Kidney epithelial cell (primary cell): ENCODE results near the gene DNAJC7. TPM values are rescaled to one million over a fixed set of nuclear protein-coding genes. Genes with fewer than 3 reads are reported as not detected.
"Not testable (repeated sequence)": the region's sequence is repeated elsewhere in the genome, so short reads cannot be mapped to it uniquely, and the experiment has no call there.

Experiments
- DNase-seq: peaks from one replicate; pipeline ENCODE4 v3.0.0-alpha.2; 2010; ENCODE audit warnings: low read depth
- H3K27me3 ChIP-seq: 2 replicates; pipeline ENCODE4 v1.6.0; 2011; ENCODE audit warnings: low read length; ENCODE audit not compliant: control insufficient read depth, insufficient read depth
- H3K36me3 ChIP-seq: 2 replicates; pipeline ENCODE4 v1.5.1; 2011; ENCODE audit warnings: low read length; ENCODE audit not compliant: control insufficient read depth, insufficient read depth
- H3K4me3 ChIP-seq: 2 replicates; pipeline ENCODE4 v1.5.1; 2011; ENCODE audit warnings: low read depth, mild to moderate bottlenecking, control low read depth, low read length
- total RNA-seq: library from RNA; depleted of rRNA; stranded (reverse); fragments of >200 nt; gene quantifications from 2 replicates; pipeline ENCODE4 v1.2.3, GENCODE V29; 2015
- TF ChIP-seq, protein P1 (sequence below): IDR thresholded peaks from 2 replicates; pipeline ENCODE4 v1.5.1; 2011; ENCODE audit warnings: mild to moderate bottlenecking, moderate library complexity, low read length, control low read depth, inconsistent platforms; ENCODE audit not compliant: insufficient read depth, poor library complexity, severe bottlenecking

DNAJC7 gene
- total RNA-seq, 1 donor from 2014 or later, result 73.5 TPM

DNA sequence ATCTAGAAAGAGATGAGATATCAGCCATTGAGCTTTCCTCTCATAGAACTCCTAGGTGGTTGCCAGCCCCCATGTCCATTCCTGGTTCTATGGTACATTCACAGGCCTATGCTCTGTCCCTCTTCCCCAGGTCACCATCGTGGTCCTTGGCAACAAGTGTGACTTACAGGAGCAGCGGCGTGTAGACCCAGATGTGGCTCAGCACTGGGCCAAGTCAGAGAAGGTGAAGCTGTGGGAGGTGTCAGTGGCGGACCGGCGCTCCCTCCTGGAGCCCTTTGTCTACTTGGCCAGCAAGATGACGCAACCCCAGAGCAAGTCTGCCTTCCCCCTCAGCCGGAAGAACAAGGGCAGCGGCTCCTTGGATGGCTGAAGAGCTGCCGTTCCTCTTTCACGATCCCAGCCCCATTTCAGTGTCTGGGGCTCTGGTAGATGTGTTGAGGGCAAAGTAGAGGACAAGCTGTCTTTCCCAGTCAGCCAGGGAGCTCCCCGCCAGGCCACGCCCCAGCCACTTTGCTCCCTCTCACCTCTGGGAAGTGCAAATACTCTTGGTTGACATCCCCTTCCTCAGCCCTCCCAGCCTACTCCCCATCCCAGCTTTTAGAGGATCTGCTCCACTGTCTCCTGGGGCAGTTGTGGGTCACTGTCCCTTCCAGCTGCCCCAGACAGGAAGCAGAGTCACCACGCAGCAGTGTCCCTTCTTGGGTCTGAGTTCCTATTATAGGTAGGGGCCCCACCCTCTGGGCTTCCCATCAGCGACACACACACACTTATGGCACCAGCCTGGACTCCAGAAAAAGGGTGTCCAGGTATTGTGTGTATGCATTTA, 6.5 kb upstream of the DNAJC7 start:
- peaks cover 8% of the 10 kb centered on the region for H3K27me3 ChIP-seq
- TF ChIP-seq, protein P1, sequence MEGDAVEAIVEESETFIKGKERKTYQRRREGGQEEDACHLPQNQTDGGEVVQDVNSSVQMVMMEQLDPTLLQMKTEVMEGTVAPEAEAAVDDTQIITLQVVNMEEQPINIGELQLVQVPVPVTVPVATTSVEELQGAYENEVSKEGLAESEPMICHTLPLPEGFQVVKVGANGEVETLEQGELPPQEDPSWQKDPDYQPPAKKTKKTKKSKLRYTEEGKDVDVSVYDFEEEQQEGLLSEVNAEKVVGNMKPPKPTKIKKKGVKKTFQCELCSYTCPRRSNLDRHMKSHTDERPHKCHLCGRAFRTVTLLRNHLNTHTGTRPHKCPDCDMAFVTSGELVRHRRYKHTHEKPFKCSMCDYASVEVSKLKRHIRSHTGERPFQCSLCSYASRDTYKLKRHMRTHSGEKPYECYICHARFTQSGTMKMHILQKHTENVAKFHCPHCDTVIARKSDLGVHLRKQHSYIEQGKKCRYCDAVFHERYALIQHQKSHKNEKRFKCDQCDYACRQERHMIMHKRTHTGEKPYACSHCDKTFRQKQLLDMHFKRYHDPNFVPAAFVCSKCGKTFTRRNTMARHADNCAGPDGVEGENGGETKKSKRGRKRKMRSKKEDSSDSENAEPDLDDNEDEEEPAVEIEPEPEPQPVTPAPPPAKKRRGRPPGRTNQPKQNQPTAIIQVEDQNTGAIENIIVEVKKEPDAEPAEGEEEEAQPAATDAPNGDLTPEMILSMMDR, result no peak
- no peak for DNase-seq
- H3K36me3 ChIP-seq, result peaks cover 1% of the 10 kb centered on the region
- H3K4me3 ChIP-seq, result no peak overlapping the region

DNA sequence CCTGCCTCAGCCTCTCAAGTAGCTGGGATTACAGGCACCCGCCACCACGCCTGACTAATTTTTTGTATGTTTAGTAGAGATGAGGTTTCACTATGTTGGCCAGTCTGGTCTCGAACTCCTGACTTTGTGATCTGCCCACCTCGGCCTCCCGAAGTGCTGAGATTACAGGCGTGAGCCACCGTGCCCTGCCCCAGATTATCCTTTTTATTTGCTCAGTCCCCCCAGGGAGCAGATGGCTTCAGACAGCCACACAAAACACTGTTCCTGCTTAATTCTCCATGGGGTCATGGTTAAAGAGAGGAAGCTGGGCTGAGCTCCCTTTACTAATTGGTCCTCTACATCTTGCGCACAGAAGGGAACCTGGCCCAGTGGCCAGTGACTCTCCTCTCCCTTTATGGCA, 3.6 kb upstream of the DNAJC7 start:
- DNase-seq, H3K27me3 ChIP-seq, H3K36me3 ChIP-seq: not testable (repeated sequence)
- H3K4me3 ChIP-seq, result peak overlapping the region; percentile 92

DNA sequence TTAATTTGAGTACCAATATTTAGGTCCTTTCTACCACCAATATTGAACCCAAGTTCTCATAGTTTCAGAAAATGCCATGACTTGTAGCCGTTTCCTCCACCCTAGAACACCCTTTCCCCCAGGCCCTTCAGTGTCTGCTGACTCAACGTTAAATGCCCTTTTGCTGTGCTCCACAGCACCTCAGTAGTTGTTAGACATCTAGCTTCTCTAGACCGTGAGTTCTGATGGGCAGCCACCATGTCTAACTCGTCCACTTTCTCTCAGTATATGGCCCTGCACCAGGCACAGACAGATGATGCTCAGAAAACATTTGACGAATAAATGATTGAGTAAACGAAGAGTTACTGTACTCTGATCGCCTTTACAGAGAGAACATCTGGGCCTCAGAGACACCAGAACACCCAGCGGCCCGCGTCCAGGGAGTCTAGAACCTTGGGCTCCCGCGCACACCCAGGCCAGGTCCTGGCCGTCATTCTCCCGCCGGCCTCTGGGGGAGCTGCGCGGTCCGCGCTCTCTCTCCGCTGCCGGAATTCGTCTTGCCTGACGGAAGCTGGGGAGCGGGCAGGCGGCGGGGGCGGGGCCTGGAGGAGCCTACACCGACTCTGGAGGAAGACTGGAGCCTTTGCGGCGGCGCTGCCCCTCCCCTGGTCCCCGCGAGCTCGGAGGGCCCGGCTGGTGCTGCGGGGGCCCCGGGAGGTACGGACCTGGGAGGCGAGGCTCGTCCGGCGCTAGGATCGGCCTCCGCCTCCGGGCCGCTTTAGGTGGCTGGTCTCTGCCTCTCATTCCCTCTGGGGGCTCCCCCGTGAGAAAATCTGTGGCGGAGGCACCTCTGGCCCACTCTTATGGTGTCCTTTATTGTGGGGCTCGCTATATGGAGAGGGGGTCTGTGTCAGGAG, 2.5 kb upstream of the DNAJC7 start, which contains the start of gene NKIRAS2:
Gene NKIRAS2 (plus strand): TSS at position 582 of the 896 bp plus-strand sequence. CDS start 1,488 bp downstream, outside the sequence.
- TF ChIP-seq, protein P1, result peak; percentile 88
- peak; percentile 49 for DNase-seq
- H3K4me3 ChIP-seq, result peak within 1 kb of the TSS; percentile 92
- peaks cover 1% of the 10 kb centered on the region for H3K36me3 ChIP-seq
- no peaks in the 10 kb centered on the region for H3K27me3 ChIP-seq

DNA sequence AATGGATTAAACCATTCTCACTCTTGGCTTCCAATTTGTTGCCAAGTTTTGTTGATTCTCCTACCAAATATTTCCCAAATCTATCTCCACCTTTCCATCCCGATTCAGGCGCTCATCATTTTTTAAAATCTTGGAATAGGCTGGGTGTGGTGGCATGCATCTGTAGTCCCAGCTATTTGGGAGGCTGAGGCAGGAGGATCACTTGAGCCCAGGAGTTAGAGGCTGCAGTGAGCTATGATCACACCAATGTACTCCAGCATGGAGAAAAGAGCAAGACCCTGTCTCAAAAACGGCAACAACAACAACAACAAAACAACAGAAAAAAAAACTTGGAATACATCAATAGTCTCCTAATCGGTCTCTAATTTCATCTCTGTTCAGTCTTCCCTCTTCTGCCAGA, 1.7 kb upstream of the DNAJC7 start:
- DNase-seq, result no peak
- Histone ChIP-seq H3K4me3 (no peak overlapping the region), H3K27me3 (no peaks in the 10 kb centered on the region), H3K36me3 (peaks cover 1% of the 10 kb centered on the region)
- TF ChIP-seq, protein P1, result no peak

DNA sequence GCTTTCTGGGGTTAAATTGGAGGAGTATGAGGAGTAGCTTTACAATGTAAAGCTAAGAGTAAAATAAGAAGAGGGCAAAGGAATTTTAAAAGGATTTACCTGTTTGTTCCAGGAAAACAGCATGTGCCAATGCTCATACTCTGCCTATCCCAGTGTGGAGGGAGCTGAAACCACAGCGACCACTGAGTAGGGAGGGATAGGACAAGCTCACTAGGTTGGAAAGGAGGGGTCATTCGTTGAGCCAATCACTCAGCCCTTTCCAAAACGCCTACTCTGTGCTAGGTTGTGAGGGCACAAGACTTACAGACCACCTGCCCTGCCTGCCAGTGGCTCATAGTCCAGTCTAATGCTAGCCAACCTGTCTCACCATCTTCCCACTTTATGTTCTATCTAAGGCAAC, 1.1 kb upstream of the DNAJC7 start:
- Histone ChIP-seq H3K36me3 (no peaks in the 10 kb centered on the region), H3K27me3 (no peaks in the 10 kb centered on the region), H3K4me3 (peak overlapping the region; percentile 80)
- DNase-seq, result no peak
- TF ChIP-seq, protein P1, result no peak

DNA sequence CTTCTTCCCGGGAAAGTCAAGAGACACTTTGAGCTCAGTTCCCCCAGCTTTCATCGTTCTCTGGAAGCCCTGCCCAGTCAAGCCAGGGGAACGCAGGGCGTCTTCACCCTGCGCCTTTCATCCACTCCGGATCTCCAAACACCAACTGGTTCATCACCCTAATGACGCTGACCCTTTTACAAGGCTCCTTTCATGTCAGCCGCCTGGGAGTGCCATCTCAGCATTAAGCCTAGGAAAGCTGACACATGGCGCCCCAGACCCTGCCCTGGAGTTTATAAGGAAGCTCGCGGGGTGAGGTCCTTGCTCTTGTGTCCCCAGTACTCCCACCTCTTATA, 594 bp upstream of the DNAJC7 start:
- Histone ChIP-seq H3K27me3 (no peaks in the 10 kb centered on the region), H3K36me3 (no peaks in the 10 kb centered on the region), H3K4me3 (peak overlapping the region; percentile 80)
- no peak for DNase-seq
- TF ChIP-seq, protein P1, result no peak
